Uterus (tissue), 2 donors: ENCODE data around the gene ADGRD1.

ENCODE experiments used
- POLR2A ChIP-seq, 2 donors: fragments of 450-650 bp; IDR thresholded peaks; one replicate each; pipeline ENCODE4 v1.6.1; 2016; ENCODE audit warnings: antibody characterized with exemption in 2 of 2, mild to moderate bottlenecking in 1 of 2, moderate library complexity in 1 of 2
- TF ChIP-seq, protein P1 (sequence below), 4 experiments: fragments of 200-600 bp in 2 of 4; fragments of 450-650 bp in 2 of 4; sonication (generic) in 2 of 4; IDR thresholded peaks; one replicate each; pipeline ENCODE4 v1.5.1; 2016 to 2019; ENCODE audit warnings: antibody characterized with exemption in 4 of 4, mild to moderate bottlenecking in 2 of 4, moderate library complexity in 1 of 4

GRCh38 chr12:131041968-131042833, 88.5 kb downstream of the ADGRD1 start:
- no peak for TF ChIP-seq POLR2A (IDR thresholded peaks at IDR 0.05)
- TF ChIP-seq, protein P1, sequence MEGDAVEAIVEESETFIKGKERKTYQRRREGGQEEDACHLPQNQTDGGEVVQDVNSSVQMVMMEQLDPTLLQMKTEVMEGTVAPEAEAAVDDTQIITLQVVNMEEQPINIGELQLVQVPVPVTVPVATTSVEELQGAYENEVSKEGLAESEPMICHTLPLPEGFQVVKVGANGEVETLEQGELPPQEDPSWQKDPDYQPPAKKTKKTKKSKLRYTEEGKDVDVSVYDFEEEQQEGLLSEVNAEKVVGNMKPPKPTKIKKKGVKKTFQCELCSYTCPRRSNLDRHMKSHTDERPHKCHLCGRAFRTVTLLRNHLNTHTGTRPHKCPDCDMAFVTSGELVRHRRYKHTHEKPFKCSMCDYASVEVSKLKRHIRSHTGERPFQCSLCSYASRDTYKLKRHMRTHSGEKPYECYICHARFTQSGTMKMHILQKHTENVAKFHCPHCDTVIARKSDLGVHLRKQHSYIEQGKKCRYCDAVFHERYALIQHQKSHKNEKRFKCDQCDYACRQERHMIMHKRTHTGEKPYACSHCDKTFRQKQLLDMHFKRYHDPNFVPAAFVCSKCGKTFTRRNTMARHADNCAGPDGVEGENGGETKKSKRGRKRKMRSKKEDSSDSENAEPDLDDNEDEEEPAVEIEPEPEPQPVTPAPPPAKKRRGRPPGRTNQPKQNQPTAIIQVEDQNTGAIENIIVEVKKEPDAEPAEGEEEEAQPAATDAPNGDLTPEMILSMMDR (IDR thresholded peaks at IDR 0.05): no peak
